Measurements from ENCODE around the gene LDLRAP1. TPM values are rescaled to one million over a fixed set of nuclear protein-coding genes. Genes with fewer than 3 reads are reported as not detected.

LDLRAP1 gene
- total and polyA plus RNA-seq, 8 donors, result 17.0 to 28.7 (median 22.4) TPM

GRCh38 chr1:25541425-25541824, 2.0 kb upstream of the LDLRAP1 start:
- no peak for TF ChIP-seq CTCF (IDR thresholded peaks at IDR 0.05)
- no peak for ATAC-seq

DNA sequence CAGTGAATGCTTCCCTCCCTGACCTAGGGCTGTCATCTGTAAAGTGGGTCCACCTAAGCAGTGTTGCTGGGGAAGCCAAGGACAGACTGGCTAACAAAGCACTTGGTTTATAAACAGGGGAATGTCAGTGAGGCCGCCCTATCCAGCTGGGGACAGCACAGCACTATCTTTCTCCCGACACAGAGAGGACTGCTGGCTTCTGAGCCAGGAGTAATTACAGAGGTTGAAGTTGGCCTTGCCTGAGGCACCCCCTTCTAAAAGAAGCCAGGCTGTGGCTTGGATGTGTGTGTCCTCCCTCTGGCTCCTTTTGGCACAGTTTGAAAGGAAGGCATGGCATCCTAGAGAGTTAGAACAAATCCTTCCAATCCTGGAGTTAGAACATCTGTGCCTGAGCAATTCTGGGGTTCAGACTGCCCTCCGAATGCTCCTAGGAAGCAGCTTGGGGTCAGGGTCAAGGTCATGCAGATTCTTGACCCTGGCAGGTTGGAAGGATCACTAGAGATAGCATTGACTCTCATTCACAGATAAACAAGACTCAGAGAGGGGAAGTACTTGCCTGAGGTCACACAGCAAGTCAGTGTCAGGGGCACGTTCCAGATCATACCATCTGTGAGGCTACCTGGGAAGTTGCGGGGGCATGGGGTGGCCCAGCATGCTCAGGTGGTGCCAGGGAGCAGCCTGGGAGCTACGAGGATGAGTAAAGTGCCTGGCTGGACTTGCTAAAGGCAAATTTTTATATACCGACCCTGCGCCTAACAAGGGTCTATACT, 1.3 kb upstream of the LDLRAP1 start:
- DNase-seq, result peak in 1 of 4 donors; percentile 24
- intact Hi-C loops (cut with DNase I), result no loop called here
- no peaks in the 10 kb centered on the region for H3K36me3 ChIP-seq
- no peaks in the 10 kb centered on the region for H3K9me3 ChIP-seq
- ATAC-seq, result no peak
- no peaks in the 10 kb centered on the region for H3K27me3 ChIP-seq
- no peak for TF ChIP-seq CTCF (IDR thresholded peaks at IDR 0.05)
- no peak overlapping the region for H3K27ac ChIP-seq
- no peak overlapping the region for H3K4me3 ChIP-seq
- H3K4me1 ChIP-seq, result peaks cover 11 to 32% of the 10 kb centered on the region in 2 donors

More at GRCh38 chr1:25541425-25541824, 2.0 kb upstream of the LDLRAP1 start:
- Histone ChIP-seq H3K36me3 (no peaks in the 10 kb centered on the region), H3K4me3 (no peak overlapping the region), H3K27me3 (no peaks in the 10 kb centered on the region), H3K4me1 (peaks cover 11 to 28% of the 10 kb centered on the region in 2 donors), H3K9me3 (no peaks in the 10 kb centered on the region), H3K27ac (no peak overlapping the region)
- intact Hi-C loops (cut with DNase I), result no loop called here
- no peak for DNase-seq

GRCh38 chr1:25543005-25543424, 391 bp upstream of the LDLRAP1 start:
- H3K27ac ChIP-seq, result peak overlapping the region in 1 of 2 donors; percentile 80
- H3K9me3 ChIP-seq, result no peaks in the 10 kb centered on the region
- intact Hi-C loops (cut with DNase I), result no loop called here
- H3K4me3 ChIP-seq, result peak overlapping the region; percentile 81 to 84
- H3K4me1 ChIP-seq, result peaks cover 11 to 38% of the 10 kb centered on the region in 2 donors
- no peak for TF ChIP-seq CTCF (IDR thresholded peaks at IDR 0.05)
- H3K27me3 ChIP-seq, result no peaks in the 10 kb centered on the region
- no peaks in the 10 kb centered on the region for H3K36me3 ChIP-seq
- ATAC-seq, result no peak
- DNase-seq, result no peak

- intact Hi-C loops (cut with DNase I), result no loop called here
- H3K4me3 ChIP-seq, result peak overlapping the region; percentile 81 to 84
Observed at GRCh38 chr1:25544243-25544764, 898 bp downstream of the LDLRAP1 start.

More at GRCh38 chr1:25544243-25544764, 898 bp downstream of the LDLRAP1 start:
- no peak for TF ChIP-seq CTCF (IDR thresholded peaks at IDR 0.05)
- Histone ChIP-seq H3K27ac (peak overlapping the region; percentile 80), H3K4me1 (peaks cover 14 to 51% of the 10 kb centered on the region in 2 donors), H3K36me3 (no peaks in the 10 kb centered on the region), H3K9me3 (no peaks in the 10 kb centered on the region), H3K27me3 (no peaks in the 10 kb centered on the region)
- DNase-seq (peak in 1 of 4 donors; percentile 16), ATAC-seq (peak; percentile 37)

All from left lung (tissue), 10 donors.